SK-N-SH treated with all-trans-retinoic acid at 6 μM for 48 hours (cell line): ENCODE data around the gene ZCCHC14.

Source experiments
- CSDC2 ChIP-seq: fragments of 250-450 bp; sonication (Bioruptor Pico); IDR thresholded peaks from 2 replicates; pipeline ENCODE4 v1.5.0; 2020; ENCODE audit warnings: mild to moderate bottlenecking, moderate library complexity
- ESRRG ChIP-seq: fragments of 250-450 bp; sonication (Bioruptor Pico); IDR thresholded peaks from 2 replicates; pipeline ENCODE4 v1.6.1; 2021; ENCODE audit warnings: mild to moderate bottlenecking
- GLIS3 ChIP-seq: fragments of 250-450 bp; sonication (Bioruptor Pico); IDR thresholded peaks from 2 replicates; pipeline ENCODE4 v1.5.0; 2020; ENCODE audit warnings: mild to moderate bottlenecking, moderate library complexity
- ISL1 ChIP-seq: fragments of 250-450 bp; sonication (Bioruptor Pico); IDR thresholded peaks from 2 replicates; pipeline ENCODE4 v2.1.2; 2022; ENCODE audit warnings: mild to moderate bottlenecking, moderate library complexity
- ZC3H10 ChIP-seq: fragments of 250-450 bp; sonication (Bioruptor Pico); IDR thresholded peaks from 2 replicates; pipeline ENCODE4 v1.5.1; 2021; ENCODE audit warnings: mild to moderate bottlenecking, moderate library complexity
- ZFP30 ChIP-seq: fragments of 450-650 bp; formaldehyde crosslinking; IDR thresholded peaks from 2 replicates; pipeline ENCODE4 v1.5.0; 2022; ENCODE audit warnings: mild to moderate bottlenecking, moderate library complexity
- ZNF565 ChIP-seq: fragments of 450-650 bp; formaldehyde crosslinking; conservative IDR thresholded peaks from 2 replicates; pipeline ENCODE4 v1.5.0; 2020; ENCODE audit warnings: low read depth, mild to moderate bottlenecking, moderate library complexity
- ZNF8 ChIP-seq: fragments of 450-650 bp; formaldehyde crosslinking; IDR thresholded peaks from 2 replicates; pipeline ENCODE4 v1.5.0; 2020; ENCODE audit warnings: mild to moderate bottlenecking, moderate library complexity
- TF ChIP-seq, protein P1 (sequence below): fragments of 250-450 bp; sonication (Bioruptor Pico); IDR thresholded peaks from 2 replicates; pipeline ENCODE4 v1.8.0; 2020; ENCODE audit warnings: mild to moderate bottlenecking, moderate library complexity, borderline replicate concordance

DNA sequence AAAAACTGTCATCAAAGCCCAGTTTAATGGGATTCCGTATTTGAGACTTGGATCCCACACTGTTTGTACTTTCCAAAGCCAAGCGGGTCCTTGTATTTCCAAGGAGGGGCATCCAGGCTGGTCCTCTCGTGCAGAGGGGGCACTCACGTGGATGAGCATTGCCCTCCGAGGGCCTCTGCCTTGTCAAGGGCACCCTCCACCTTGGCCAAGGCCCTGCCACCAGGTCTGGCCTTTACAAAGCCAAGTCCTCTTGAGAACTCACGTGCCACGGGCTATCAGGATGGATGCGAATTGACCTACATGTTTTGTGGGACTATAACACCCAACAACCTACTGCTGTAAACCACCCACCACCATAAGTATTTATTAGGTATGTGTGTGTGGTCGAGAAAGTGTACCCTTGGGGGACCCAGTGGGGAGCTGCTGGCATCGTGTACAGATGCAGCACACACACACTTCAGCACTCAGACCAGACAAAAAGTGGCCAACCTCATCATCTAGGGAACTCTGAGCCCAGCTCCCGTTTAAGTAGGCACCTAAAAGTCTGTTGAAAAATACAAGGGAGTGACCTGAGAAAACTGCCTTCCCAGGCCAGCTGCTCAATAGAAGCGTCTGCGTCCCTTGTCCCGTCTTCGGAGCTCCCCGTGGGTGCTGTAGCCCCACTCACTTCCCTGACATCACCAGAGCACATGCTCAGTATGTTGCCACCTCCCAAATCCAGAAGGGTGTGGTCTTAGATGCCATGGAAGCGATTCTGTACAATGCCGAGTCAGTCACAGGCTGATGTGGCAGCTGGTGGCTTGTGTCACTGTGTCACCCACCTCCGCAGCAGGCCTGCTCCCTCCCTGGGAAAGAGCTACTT, 87.8 kb downstream of the ZCCHC14 start:
- no peak for TF ChIP-seq GLIS3 (CRISPR knock-in tag)
- TF ChIP-seq ESRRG (CRISPR knock-in tag) = no peak
- no peak for TF ChIP-seq ZNF565 (CRISPR knock-in tag)
- no peak for TF ChIP-seq ZC3H10
- no peak for TF ChIP-seq CSDC2 (CRISPR knock-in tag)
- TF ChIP-seq ZNF8 = no peak
- no peak for TF ChIP-seq ISL1 (CRISPR knock-in tag)
- TF ChIP-seq ZFP30 (CRISPR knock-in tag) = no peak
- TF ChIP-seq, protein P1, sequence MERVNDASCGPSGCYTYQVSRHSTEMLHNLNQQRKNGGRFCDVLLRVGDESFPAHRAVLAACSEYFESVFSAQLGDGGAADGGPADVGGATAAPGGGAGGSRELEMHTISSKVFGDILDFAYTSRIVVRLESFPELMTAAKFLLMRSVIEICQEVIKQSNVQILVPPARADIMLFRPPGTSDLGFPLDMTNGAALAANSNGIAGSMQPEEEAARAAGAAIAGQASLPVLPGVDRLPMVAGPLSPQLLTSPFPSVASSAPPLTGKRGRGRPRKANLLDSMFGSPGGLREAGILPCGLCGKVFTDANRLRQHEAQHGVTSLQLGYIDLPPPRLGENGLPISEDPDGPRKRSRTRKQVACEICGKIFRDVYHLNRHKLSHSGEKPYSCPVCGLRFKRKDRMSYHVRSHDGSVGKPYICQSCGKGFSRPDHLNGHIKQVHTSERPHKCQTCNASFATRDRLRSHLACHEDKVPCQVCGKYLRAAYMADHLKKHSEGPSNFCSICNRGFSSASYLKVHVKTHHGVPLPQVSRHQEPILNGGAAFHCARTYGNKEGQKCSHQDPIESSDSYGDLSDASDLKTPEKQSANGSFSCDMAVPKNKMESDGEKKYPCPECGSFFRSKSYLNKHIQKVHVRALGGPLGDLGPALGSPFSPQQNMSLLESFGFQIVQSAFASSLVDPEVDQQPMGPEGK (CRISPR knock-in tag) = no peak
